Amniotic stem cell (primary cell): ENCODE measurements around the gene CDX2.
"Not testable (repeated sequence)": the region's sequence is repeated elsewhere in the genome, so short reads cannot be mapped to it uniquely, and the experiment has no call there.

ENCODE experiments used
- DNase-seq: peaks from one replicate; lab custom pipeline; 2025; lab: John Stamatoyannopoulos, UW

The CDX2 gene, protein sequence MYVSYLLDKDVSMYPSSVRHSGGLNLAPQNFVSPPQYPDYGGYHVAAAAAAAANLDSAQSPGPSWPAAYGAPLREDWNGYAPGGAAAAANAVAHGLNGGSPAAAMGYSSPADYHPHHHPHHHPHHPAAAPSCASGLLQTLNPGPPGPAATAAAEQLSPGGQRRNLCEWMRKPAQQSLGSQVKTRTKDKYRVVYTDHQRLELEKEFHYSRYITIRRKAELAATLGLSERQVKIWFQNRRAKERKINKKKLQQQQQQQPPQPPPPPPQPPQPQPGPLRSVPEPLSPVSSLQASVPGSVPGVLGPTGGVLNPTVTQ

DNA sequence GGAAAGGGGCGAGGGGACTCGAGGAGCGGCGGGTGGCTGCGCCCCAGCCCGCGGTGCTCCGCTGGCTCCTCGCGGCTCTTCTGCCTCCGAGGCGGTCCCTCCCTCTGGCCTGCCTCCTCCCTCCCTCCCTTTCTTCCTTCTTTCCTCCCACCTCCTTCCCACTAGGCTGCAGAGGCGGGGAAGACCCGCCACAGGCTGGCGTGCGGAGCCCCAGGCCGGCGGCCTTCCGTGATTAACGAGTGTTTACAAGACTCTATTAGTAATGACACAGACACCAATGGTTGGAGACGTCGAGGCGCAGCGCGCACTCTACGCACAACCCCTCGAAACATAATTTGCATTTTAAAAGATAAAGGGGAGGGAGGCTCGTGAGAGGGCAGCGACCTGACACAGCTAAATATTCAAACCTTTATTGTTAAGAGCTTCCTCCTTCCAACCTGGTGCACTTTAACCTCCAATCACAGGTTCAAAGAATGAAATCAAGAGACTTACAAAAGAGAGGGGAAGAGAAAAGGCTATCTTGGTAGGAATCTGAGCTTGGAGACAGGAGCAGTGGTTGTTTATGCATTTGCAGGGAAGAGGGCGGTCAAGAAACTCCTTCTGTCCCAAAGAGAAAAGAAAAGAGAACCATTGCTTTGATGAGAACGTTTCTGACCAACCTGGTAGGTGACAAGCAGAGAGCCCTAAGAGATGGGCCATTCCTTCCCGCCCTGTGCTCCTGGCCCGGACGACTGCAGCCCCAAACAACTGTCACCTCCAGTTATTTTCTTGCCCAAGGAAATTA lies at the start of gene CDX2:
TSS of gene CDX2 (minus strand) at position 234 of the 784 bp plus-strand sequence. CDS start 309 bp downstream, outside the sequence.
- DNase-seq, result no peak

DNA sequence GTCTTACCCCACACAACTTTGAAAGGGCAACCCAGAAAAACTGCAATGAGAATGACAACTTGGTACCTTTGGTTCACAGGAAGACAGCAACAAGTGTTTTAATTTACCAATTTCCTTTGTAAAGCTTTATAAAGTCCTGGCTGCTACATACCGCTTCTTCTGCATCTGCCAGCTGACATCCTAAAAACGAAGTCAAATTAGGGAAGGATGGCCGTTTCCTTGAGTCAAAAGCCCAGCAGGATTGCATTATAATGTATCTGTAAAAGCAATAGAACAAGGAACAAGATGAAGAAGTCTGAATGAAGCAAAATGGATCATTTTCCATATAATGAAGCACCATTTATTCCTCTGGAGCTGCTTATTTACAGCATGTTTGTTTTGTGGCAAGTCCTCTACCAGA lies 45.2 kb upstream of the CDX2 start:
- DNase-seq, result no peak

DNA sequence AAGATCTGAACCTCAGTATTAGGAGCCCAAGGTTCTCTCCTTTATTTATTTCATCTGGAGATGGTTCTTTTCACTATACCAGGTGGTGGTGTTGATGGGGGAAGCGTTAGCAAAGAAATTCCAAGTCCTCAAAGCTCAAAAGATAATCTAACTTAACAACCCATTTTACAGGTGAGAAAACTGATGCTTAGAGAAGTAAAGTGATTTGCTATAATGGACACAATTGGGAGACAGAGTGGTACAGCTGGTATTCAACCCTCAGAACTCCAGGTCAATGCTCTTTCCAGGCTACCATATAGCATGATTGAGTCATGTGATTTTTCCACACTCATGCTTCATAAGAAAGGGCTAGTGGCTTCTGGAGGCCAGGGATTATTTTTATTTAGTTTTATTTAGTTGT lies 44.4 kb upstream of the CDX2 start:
- no peak for DNase-seq

DNA sequence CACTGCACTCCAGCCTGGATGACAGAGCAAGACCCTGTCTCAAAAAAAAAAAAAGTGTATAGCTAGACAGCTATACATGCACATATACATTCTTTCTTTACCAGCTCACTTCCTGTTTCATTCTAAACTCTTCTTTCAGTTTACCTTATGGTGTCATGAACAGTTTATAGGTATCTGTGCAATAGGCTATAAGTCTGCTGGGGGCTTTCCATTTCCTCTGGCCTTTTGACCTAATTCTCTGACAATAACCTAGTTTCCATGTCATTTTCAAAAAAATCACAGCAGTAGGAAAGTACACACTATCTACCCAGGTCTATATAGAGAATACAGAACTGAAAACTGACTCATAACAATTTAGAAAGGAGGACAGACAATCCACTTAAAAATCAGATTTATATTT lies 43.8 kb upstream of the CDX2 start:
- no peak for DNase-seq

DNA sequence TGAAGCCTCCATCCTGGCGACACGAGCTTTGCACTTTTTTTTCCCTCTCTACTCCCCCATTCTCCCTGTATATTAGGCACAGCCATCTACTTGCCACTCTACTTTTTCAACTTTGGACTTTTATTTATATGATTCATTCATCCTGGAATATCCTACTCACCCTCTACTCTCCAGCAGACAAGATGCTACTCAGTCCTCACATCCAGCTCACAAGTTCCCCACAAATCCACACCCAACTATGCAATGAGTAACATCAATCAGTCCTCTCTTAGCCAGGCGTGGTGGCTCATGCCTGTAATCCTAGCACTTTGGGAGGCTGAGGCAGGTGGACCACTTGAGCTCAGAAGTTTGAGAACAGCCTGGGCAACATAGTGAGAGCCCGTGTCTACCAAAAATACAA lies 43.3 kb upstream of the CDX2 start:
- no peak for DNase-seq

DNA sequence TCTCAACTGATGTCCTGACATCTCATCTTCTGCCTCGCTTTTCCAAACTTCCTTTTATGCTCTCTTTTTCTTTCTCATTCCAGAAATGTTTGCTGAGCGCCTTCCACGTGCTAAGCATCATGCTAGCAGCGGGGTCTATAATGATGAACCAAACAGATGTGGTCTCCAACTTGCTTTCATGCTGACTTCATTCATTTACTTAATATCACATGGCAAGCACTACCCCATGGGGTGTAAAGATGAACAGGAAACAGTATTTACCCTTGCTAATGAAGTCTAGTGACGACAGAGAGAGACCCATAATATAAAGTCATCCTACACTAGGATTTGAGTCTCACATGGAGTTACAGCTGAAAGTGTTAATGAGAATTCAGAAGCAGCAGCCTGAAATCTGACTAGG lies 40.9 kb upstream of the CDX2 start:
- DNase-seq, result no peak

DNA sequence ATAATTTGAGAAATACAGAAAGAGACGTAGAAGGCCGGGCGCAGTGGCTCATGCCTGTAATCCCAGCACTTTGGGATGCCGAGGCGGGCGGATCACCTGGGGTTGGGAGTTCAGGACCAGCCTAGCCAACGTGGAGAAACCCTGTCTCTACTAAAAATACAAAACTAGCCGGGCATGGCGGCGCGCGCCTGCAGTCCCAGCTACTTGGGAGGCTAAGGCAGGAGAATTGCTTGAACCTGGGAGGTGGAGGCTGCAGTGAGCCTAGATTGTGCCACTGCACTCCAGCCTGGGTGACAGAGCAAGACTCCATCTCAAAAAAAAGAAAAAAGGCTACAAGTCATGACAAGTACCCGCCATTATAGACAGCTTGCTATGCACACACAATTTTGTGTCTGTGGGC lies 35.9 kb upstream of the CDX2 start:
- not testable (repeated sequence) for DNase-seq

DNA sequence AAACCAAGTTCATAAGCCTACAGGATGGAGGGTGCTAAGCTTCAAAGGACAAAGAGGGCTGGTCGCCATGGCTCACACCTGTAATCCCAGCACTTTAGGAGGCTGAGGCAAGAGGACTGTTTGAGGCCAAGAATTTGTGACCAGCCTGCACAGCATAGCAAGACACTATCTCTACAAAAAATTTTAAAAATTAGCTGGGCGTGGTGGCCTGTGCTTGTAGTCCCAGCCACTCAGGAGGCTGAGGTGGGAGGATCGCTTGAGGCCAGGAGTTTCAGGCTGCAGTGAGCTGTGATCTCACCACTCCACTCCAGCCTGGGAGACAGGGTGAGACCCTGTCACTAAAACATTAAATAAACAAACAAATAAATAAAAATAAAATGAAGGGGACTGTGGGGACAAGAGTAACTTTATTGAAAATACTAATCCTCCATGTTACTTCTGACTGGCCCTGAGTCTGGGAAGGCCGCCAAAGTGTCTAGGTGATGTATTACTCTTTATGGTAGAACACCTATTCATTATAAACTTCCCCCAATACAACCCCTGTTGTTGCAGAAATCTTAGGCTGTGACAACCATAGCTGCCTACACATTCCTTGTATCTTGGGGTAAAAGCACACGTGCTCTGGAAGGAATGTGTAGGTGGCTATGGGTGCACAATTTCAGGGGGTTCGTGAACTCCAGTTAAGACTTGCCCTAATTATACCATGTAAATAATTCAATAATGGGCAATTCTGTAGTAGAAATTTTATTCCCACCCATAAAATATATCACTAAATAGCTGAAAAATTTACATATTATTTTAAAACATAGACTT lies 34.0 kb upstream of the CDX2 start:
- no peak for DNase-seq

DNA sequence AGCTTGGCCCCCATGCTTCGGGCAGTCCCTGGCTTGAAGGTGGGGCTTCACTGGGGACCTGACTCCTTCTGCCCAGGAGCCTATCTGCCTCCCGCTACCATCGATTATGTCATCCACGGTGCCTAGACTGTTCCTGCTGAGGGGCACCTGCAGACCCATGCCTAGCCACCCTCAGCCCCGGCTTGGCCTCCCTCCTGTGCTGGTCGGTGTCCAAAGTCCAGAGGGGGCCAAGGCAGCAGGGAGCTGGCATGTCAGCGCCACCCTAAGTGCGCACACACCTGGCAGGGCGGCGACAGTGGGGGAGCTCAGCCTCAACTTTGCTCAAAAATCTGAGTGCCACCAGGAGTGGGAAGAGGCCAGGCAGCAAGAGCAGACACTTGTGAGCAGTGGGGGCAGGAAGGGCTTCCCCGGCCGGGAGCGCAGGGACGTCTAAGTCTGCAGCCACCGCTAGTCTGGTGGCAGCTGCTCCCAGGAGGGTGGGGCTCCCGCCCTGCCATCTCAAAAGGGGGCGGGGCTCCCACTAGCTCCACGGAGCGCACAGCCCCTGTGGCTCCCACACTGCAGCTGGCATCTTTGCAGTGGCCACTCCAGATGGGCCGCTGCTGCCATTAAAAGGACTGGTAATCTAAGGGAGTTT lies 32.8 kb upstream of the CDX2 start:
- DNase-seq, result no peak

DNA sequence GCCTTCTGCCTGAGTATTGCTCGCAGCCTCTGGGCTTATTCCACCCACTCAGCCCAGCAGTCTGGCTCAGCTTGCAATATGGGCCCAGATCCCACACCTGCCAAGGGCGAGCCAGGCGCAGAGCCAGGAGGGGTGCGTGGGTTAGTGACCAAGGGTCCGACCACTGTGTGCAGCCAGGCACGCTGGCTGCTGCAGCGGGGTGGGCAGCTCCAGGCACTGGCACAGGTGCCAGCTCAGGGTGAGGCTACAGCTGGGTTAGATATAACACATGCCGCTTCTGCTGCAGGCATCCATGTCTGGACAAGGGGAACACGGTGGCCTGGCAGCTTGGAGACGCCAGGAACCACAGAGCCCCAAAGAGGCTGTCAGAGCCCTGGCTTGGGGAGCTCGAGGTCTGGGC lies 31.9 kb upstream of the CDX2 start:
- no peak for DNase-seq

DNA sequence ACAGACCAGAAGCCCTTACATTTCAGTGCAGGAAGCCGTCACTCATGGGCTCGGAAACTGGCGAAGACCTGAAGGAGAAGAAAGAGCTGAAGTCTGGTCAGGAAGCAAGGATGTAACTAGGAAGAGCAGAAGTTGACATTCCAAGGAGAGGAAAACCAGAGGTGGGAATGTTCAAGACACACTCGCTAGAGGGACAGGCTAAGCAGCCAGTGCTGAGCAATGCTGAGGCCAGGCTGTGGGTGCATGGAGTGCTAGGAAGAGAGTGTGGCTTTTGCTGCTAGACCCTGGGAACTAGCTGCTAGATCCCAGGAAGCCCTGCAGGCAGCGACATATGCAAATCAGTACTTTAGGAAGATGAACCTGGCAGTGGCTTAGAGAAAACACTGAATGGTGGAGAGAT lies 31.5 kb upstream of the CDX2 start:
- no peak for DNase-seq

DNA sequence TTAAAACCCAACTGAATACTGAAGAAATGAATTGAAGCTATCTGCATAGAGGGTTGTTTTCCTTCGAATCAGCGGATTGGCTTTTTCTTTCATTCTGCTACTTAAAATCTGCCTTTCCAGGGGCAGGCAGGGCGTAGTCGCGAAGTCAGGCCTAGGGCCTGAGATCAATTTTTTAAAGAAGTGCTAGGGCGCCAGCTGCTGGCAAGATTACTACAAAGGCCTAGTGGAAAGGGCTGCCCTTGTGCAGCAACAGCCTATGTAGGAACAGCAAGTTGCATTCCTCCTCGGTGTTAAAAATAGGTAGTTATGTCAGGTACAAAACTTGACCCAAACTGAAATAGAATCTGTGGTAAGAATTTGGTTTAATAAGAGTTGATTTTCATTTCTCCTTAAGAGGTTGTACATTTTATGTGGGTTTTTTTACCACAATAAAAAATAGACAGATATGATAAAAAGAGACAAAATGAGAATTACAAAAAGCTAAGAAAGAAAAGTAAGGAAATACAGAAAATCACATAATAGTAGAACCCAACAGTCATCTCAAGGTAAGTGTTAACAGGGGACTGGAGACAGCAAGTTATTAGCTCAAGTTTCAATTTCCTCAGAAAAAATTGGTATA lies 28.9 kb upstream of the CDX2 start:
- no peak for DNase-seq

DNA sequence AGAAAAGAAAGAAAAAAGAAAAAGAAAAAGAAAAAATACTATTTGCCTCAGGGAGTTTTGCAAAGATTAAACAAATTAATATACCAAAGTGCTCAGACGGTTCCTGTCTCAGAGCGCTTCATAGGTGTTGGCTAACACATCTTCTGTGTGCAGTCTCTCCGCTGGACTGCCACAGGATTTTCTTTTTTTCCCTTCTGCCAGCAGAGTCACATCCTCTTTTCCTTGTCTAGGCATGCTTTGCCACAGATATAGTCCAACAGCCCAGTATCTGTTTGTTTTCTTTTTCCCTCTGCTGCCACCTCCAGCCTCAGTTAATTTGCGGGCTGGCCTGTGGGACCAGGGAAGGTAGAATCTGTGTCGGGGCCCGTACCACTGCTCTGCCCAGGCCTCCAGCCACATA lies 22.8 kb upstream of the CDX2 start:
- DNase-seq, result no peak

DNA sequence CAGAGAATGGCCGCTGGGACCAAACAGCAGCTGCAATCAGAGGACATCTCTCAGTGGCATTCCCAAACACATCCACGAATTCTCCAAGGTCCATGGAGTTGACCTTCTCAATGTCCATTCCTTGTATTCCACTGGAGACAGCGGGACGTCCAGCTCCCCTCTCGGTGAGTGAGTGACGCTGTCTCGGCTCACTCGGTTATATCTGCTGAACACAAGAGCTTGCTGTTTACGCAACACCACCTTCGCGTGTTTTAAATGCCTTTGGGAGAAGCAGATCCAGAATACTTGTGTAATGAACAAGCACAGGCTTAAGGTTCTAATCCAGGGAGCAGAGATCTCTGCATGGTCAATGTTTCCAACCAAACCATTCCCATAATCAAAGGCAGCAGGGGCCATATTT lies 19.4 kb upstream of the CDX2 start, which contains the start of gene URAD:
TSS of gene URAD (minus strand) at position 174 of the 400 bp plus-strand sequence. CDS start at position 118, 56 bp downstream.
- no peak for DNase-seq

DNA sequence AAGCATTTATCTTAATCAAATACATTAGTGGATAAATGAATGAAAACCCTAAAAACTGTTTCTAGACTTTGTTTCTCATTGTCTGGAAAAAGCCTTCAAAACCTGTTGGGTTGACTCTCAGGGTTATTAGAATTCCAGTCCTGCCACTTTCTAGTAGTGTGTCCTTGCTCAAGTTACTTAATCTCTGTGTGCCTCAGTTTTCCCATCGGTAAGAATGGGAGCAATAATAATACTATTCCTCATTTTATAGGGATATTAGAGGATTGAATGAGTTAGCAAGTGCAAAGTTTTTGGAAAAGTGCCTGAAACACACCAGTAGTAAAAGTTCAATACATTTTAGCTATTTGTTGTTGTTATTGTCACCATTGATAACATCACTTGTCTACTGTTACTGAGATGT lies 16.5 kb upstream of the CDX2 start:
- DNase-seq, result no peak

DNA sequence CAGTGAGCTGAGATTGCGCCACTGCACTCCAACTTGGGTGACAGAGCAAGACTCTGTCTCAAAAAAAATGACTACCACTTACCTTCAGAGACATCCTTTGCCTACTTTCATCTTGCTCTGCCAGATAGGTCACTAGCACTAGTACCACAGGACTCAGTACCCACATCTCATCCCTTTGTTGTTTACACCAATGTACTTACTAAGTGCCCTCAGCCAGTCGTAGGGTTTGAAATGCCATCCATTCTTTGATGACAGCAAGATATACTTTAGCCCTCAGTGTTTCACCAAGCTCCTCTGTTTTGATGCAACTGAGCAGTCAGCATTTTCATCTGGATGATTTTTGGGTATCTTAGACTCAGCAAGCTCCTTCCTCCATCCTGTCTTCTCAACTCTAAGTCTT lies 13.2 kb upstream of the CDX2 start:
- no peak for DNase-seq

DNA sequence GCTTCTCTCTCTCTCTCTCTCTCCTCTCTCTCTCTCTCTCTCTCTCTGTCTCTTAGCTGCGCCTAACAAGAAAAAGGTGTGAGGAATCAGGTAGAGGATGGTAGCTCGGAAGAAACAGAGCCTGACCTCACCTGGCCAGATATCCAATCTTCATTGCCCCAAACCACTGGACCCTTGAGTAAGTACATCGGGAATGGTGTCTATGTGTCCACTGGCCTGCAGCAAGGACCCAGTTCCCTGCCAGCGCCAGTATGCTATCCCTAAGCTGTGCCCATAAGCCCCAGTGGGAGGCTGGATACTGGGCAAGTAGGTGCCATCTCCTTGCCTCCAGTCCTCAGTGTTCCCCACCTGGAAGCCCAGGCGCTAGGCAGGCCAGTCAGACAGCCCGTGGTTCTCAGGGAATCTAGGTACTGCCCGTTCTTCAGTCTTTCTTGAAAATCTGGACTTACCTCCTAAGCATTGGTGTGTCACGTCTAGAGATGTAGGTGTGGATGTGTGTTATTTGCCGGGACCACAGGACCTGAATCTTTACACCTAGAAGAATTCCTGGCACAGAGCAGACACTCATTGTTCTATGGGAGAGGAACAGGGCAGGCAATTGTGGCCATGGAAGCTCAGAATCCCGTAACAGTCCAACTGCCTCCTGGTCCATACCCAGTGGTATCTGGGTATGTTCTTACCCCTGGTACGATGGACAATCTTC lies 12.0 kb upstream of the CDX2 start:
- DNase-seq, result no peak

DNA sequence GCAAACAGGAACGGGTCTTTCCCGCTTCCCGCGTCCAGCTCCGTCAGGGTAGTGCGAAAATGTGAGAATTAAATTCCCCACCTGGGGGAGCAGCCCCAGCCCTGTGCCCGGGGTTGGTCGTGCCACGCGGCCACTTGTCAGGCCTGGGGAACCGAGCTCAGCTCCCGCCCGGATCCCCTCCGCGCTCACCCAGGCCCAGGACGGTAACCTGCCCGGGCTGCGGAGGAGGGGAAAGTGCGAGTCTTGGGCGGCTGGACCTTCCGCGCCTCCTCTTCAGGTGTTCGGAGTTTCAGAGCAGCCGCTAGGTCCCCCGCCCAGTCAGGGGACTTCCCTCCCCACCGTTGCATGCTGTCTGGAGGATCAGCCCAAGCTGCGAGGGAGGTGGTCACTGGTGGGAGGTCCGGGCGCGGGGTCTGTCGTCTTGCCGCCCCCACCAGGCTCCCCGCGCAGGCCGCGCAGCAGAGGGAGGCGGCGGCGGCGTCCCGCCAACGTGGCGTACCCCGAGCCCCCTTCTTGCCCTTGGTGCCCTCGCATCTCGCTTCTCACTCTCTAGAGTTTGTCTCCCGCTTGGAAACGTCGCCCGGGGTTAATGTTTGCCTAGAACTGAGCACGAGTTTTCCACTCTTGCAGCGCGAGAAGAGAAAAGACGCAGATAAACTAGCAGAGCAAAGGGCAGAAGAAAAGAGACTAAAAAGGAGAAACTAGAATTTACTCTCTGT lies 11.3 kb upstream of the CDX2 start:
- no peak for DNase-seq

DNA sequence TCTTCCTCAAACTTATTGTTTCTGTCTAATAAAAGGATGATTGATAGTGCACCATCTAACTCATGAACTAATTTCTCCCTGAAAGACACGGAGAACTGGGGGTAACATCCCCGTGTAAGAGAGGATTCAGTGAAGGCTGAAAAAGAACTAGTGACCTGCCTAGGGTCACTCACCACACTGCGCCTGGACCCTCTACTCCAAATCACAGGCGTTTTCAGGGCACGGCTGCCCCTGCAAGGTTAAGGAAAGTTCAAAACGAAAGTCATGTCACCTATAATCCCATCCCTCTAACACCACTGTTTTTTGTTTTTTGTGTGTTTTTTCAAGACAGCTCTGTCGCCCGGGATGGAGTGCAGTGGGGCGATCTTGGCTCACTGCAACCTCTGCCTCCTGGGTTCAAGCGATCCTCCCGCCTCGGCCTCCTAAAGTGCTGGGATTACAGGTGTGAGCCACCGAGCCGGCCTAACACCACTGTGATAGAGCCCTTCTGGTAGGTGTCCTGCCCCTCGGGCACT lies 10.7 kb upstream of the CDX2 start:
- no peak for DNase-seq

DNA sequence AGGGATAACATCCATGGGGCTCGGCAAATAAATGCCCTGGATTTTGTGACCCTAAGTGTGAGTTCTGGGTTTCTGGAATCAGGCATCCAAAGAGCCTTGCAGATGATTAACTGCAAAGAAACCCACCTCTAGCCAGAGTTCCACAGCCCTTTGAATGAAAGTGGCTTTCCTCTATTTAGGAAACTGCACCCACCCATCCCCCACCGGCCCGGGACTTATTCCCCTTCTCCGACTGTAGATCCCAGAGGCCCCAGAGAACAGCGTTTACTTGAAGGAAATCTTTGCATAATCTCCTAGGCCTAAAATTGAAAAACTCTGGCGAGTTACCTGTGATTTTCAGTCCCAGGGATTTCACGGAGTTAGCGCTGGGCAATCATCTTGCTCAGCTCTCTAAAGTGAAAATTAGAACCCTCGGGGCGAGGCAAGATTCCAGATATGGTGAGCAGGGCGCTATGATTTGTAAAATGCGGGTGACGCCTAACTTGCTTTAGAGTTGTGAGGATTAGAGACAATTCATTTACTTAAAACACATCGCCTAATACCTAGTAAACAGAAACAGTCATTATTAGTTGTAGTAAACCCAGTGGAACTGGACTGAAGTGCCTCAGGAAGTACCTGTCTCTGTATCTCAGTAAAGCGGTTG lies 10.0 kb upstream of the CDX2 start:
- DNase-seq, result no peak
